Sigmoid colon (tissue), 7 donors: ENCODE results near the gene RASAL2. TPM values are rescaled to one million over a fixed set of nuclear protein-coding genes. Genes with fewer than 3 reads are reported as not detected.

Experiments used
- DNase-seq: peaks from one replicate; pipeline ENCODE4 v3.0.0-alpha.2; 2019
- H3K27ac ChIP-seq, 4 donors: fragments of 200-600 bp; sonication (generic); one replicate each; pipeline ENCODE4 v1.5.1; 2016 to 2019; ENCODE audit warnings: mild to moderate bottlenecking in 1 of 4
- H3K27me3 ChIP-seq, 3 donors: fragments of 200-600 bp; sonication (generic); one replicate each; pipeline ENCODE4 v1.5.1; 2019; ENCODE audit warnings: mild to moderate bottlenecking in 1 of 3
- H3K36me3 ChIP-seq, 4 donors: fragments of 200-600 bp; sonication (generic); one replicate each; pipeline ENCODE4 v1.5.1; 2016 to 2019
- H3K4me1 ChIP-seq, 4 donors: fragments of 200-600 bp; sonication (generic); one replicate each; pipeline ENCODE4 v1.5.1; 2017 to 2019
- H3K4me3 ChIP-seq, 4 donors: fragments of 200-600 bp; sonication (generic); one replicate each; pipeline ENCODE4 v1.5.1; 2017 to 2019; ENCODE audit warnings: mild to moderate bottlenecking in 2 of 4, moderate library complexity in 1 of 4
- H3K9me3 ChIP-seq, 4 donors: fragments of 200-600 bp in 3 of 4; sonication (generic) in 3 of 4; one replicate each; pipeline versions ENCODE4 v1.5.1 to v1.6.1; 2013 to 2019
- CTCF ChIP-seq, 4 experiments: fragments of 450-650 bp in 3 of 4; fragments of 200-600 bp in 1 of 4; IDR thresholded peaks; one replicate each; pipeline ENCODE4 v1.5.1; 2016 to 2019; ENCODE audit warnings: antibody characterized with exemption in 4 of 4, mild to moderate bottlenecking in 3 of 4, moderate library complexity in 2 of 4
- EP300 ChIP-seq, 4 donors: sonication (generic); formaldehyde crosslinking; IDR thresholded peaks; one replicate each; pipeline ENCODE4 v1.6.1; 2017; ENCODE audit warnings: antibody characterized with exemption in 4 of 4
- POLR2A ChIP-seq, 2 donors: fragments of 450-650 bp; IDR thresholded peaks; one replicate each; pipeline ENCODE4 v1.6.1; 2016; ENCODE audit warnings: antibody characterized with exemption in 2 of 2, mild to moderate bottlenecking in 2 of 2, moderate library complexity in 2 of 2
- POLR2AphosphoS5 ChIP-seq, 4 donors: sonication (generic); formaldehyde crosslinking; IDR thresholded peaks; one replicate each; pipeline ENCODE4 v1.6.1; 2017; ENCODE audit warnings: antibody characterized with exemption in 4 of 4
- WGBS, 2 donors: extraction: QIAGEN DNeasy Blood & Tissue Kit; methylation state at CpG; one replicate each; pipeline ENCODE4 v1.1.7; 2013; 5-methylcytosine and 5-hydroxymethylcytosine counted together
- intact Hi-C: fragments of 100-400 bp; cut with DNase I; formaldehyde crosslinking; loops from one replicate; pipeline ENCODE4 v1.15.1; 2023
- polyA plus RNA-seq, 3 donors: library from polyadenylated mRNA; stranded (reverse); fragments of 200-250 nt; gene quantifications; one replicate each; pipeline ENCODE4 v1.2.3, GENCODE V29; 2013
- total RNA-seq, 4 donors: library from RNA; depleted of rRNA; stranded (reverse); fragments of >200 nt; gene quantifications; one replicate each; pipeline ENCODE4 v1.1.0, GENCODE V29; 2016
- donor health status: healthy with polysubstance abuse.
- donor health status: Bipolar disorder and iron deficiency.
- donor health status: healthy.

RASAL2 gene
- total and polyA plus RNA-seq, 7 donors: 0.92 to 25.5 (median 11.1) TPM

GRCh38 chr1:178434899-178435435 is 341.1 kb downstream of the RASAL2 start:
- no peak for DNase-seq
- TF ChIP-seq POLR2AphosphoS5 (IDR thresholded peaks at IDR 0.05): no peak
- TF ChIP-seq POLR2A (IDR thresholded peaks at IDR 0.05): no peak
- no peak for TF ChIP-seq CTCF (IDR thresholded peaks at IDR 0.05)
- TF ChIP-seq EP300 (IDR thresholded peaks at IDR 0.05): no peak

GRCh38 chr1:178436899-178437298 is 343.0 kb downstream of the RASAL2 start:
- peaks cover 0 to 5% (median 0%) of the 10 kb centered on the region in 4 donors for H3K4me1 ChIP-seq
- intact Hi-C loops: no loop called here
- no peak overlapping the region for H3K4me3 ChIP-seq
- WGBS, 2 donors: 86 to 88% methylated on average over 2 of the region's 2 CpGs
- H3K27ac ChIP-seq: no peak overlapping the region
- H3K36me3 ChIP-seq: peaks cover 0 to 19% (median 2%) of the 10 kb centered on the region in 4 donors
- no peaks in the 10 kb centered on the region for H3K27me3 ChIP-seq
- no peak for TF ChIP-seq EP300 (IDR thresholded peaks at IDR 0.05)
- TF ChIP-seq CTCF (IDR thresholded peaks at IDR 0.05): no peak
- TF ChIP-seq POLR2AphosphoS5 (IDR thresholded peaks at IDR 0.05): no peak
- no peak for TF ChIP-seq POLR2A (IDR thresholded peaks at IDR 0.05)
- no peak for DNase-seq
- no peaks in the 10 kb centered on the region for H3K9me3 ChIP-seq

More at GRCh38 chr1:178434899-178435435, 341.1 kb downstream of the RASAL2 start:
- no peak overlapping the region for H3K27ac ChIP-seq
- no peaks in the 10 kb centered on the region for H3K27me3 ChIP-seq
- peaks cover 0 to 4% (median 0%) of the 10 kb centered on the region in 4 donors for H3K36me3 ChIP-seq
- H3K4me1 ChIP-seq: peaks cover 0 to 5% (median 0%) of the 10 kb centered on the region in 4 donors
- intact Hi-C loops: no loop called here
- H3K9me3 ChIP-seq: no peaks in the 10 kb centered on the region
- H3K4me3 ChIP-seq: no peak overlapping the region

- Histone ChIP-seq H3K4me1 (peaks cover 0 to 5% (median 0%) of the 10 kb centered on the region in 4 donors), H3K27ac (no peak overlapping the region), H3K4me3 (no peak overlapping the region), H3K36me3 (peaks cover 0 to 34% (median 6%) of the 10 kb centered on the region in 4 donors), H3K27me3 (no peaks in the 10 kb centered on the region), H3K9me3 (no peaks in the 10 kb centered on the region)
- intact Hi-C loops: no loop called here
- WGBS, 2 donors: 78 to 80% methylated on average over 2 of the region's 2 CpGs
- DNase-seq: no peak
- TF ChIP-seq EP300 (IDR thresholded peaks at IDR 0.05) (no peak), CTCF (IDR thresholded peaks at IDR 0.05) (no peak), POLR2A (IDR thresholded peaks at IDR 0.05) (no peak), POLR2AphosphoS5 (IDR thresholded peaks at IDR 0.05) (no peak)
These were observed 344.5 kb downstream of the RASAL2 start for GRCh38 chr1:178438432-178438831.

GRCh38 chr1:178442925-178443324 is 349.0 kb downstream of the RASAL2 start:
- no peaks in the 10 kb centered on the region for H3K4me1 ChIP-seq
- H3K9me3 ChIP-seq: no peaks in the 10 kb centered on the region
- DNase-seq: no peak
- H3K36me3 ChIP-seq: peaks cover 0 to 49% (median 7%) of the 10 kb centered on the region in 4 donors
- 90 to 94% methylated on average over 3 of the region's 3 CpGs for WGBS, 2 donors
- H3K27me3 ChIP-seq: no peaks in the 10 kb centered on the region
- H3K27ac ChIP-seq: no peak overlapping the region
- intact Hi-C loops: no loop called here
- H3K4me3 ChIP-seq: no peak overlapping the region
- TF ChIP-seq POLR2A (IDR thresholded peaks at IDR 0.05) (no peak), POLR2AphosphoS5 (IDR thresholded peaks at IDR 0.05) (no peak), EP300 (IDR thresholded peaks at IDR 0.05) (no peak)

GRCh38 chr1:178450871-178451270 is 357.0 kb downstream of the RASAL2 start:
- WGBS, 2 donors: 93% methylated on average over 6 of the region's 6 CpGs
- Histone ChIP-seq H3K4me3 (no peak overlapping the region), H3K36me3 (peaks cover 0 to 23% (median 0%) of the 10 kb centered on the region in 4 donors), H3K4me1 (no peaks in the 10 kb centered on the region), H3K9me3 (no peaks in the 10 kb centered on the region), H3K27me3 (no peaks in the 10 kb centered on the region), H3K27ac (no peak overlapping the region)
- no peak for DNase-seq
- TF ChIP-seq POLR2A (IDR thresholded peaks at IDR 0.05) (no peak), EP300 (IDR thresholded peaks at IDR 0.05) (no peak), CTCF (IDR thresholded peaks at IDR 0.05) (no peak), POLR2AphosphoS5 (IDR thresholded peaks at IDR 0.05) (no peak)
- intact Hi-C loops: no loop called here
